Body of pancreas (tissue), 4 donors: Measurements from ENCODE around the gene UBE2J1.

ENCODE experiments used
- POLR2A ChIP-seq, 3 donors: fragments of 450-650 bp; IDR thresholded peaks; one replicate each; pipeline ENCODE4 v1.6.1; 2016; ENCODE audit warnings: antibody characterized with exemption in 3 of 3, mild to moderate bottlenecking in 2 of 3
- TF ChIP-seq, protein P1 (sequence below), 7 experiments: fragments of 450-650 bp in 4 of 7; fragments of 200-600 bp in 3 of 7; sonication (generic) in 3 of 7; IDR thresholded peaks; one replicate each; pipeline ENCODE4 v1.5.1; 2016 to 2019; ENCODE audit warnings: antibody characterized with exemption in 7 of 7

DNA sequence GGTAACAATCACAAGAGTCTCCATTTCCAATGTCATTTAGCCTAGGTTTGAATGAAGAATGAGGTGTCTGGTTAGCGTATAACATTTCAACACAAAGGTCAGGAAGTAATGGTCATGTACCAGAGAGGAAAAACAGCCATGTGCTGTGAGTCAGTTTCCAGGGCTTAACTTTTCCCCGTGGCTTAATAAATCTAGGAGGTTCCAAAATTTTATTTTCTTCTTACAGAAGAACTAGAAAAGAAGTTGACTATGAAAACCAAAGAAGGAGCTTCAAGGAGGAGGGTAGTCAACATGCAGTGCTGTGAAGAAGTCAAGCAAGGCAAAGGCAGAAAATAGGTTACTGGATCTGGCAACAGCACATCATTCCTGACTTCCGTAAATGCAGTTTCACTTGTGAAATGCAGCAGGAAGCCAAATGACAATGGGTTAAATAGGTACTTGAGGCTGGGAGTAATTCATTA, 29.0 kb downstream of the UBE2J1 start:
- no peak for TF ChIP-seq POLR2A (IDR thresholded peaks at IDR 0.05)
- TF ChIP-seq, protein P1, sequence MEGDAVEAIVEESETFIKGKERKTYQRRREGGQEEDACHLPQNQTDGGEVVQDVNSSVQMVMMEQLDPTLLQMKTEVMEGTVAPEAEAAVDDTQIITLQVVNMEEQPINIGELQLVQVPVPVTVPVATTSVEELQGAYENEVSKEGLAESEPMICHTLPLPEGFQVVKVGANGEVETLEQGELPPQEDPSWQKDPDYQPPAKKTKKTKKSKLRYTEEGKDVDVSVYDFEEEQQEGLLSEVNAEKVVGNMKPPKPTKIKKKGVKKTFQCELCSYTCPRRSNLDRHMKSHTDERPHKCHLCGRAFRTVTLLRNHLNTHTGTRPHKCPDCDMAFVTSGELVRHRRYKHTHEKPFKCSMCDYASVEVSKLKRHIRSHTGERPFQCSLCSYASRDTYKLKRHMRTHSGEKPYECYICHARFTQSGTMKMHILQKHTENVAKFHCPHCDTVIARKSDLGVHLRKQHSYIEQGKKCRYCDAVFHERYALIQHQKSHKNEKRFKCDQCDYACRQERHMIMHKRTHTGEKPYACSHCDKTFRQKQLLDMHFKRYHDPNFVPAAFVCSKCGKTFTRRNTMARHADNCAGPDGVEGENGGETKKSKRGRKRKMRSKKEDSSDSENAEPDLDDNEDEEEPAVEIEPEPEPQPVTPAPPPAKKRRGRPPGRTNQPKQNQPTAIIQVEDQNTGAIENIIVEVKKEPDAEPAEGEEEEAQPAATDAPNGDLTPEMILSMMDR (IDR thresholded peaks at IDR 0.05): no peak
